Uterus (tissue), 4 donors: Measurements from ENCODE around the gene ATP11A. TPM values are rescaled to one million over a fixed set of nuclear protein-coding genes. Genes with fewer than 3 reads are reported as not detected.

Source experiments
- DNase-seq, 2 donors: peaks; one replicate each; pipeline ENCODE4 v3.0.0-alpha.2; 2019 to 2020
- H3K27ac ChIP-seq, 2 donors: fragments of 200-600 bp; sonication (generic); 1 replicate in 1 of 2; 2 replicates in 1 of 2; pipeline ENCODE4 v1.5.1; 2016 to 2018
- H3K27me3 ChIP-seq, 2 donors: fragments of 200-600 bp; sonication (generic); one replicate each; pipeline ENCODE4 v1.5.1; 2018 to 2019; ENCODE audit warnings: control low read depth in 1 of 2
- H3K36me3 ChIP-seq, 2 donors: fragments of 200-600 bp; sonication (generic); one replicate each; pipeline ENCODE4 v1.5.1; 2019; ENCODE audit warnings: control low read depth in 1 of 2
- H3K4me1 ChIP-seq, 2 donors: fragments of 200-600 bp; sonication (generic); one replicate each; pipeline ENCODE4 v1.5.1; 2018 to 2019; ENCODE audit warnings: control low read depth in 1 of 2
- H3K4me3 ChIP-seq, 2 donors: fragments of 200-600 bp; sonication (generic); 1 replicate in 1 of 2; 2 replicates in 1 of 2; pipeline ENCODE4 v1.5.1; 2018 to 2019; ENCODE audit warnings: mild to moderate bottlenecking in 1 of 2
- H3K9me3 ChIP-seq, 2 donors: fragments of 200-600 bp; sonication (generic); one replicate each; pipeline ENCODE4 v1.5.1; 2019; ENCODE audit warnings: control low read depth in 1 of 2
- CTCF ChIP-seq, 4 experiments: fragments of 200-600 bp in 2 of 4; fragments of 450-650 bp in 2 of 4; sonication (generic) in 2 of 4; IDR thresholded peaks; one replicate each; pipeline ENCODE4 v1.5.1; 2016 to 2019; ENCODE audit warnings: antibody characterized with exemption in 4 of 4, mild to moderate bottlenecking in 2 of 4, moderate library complexity in 1 of 4
- POLR2A ChIP-seq, 2 donors: fragments of 450-650 bp; IDR thresholded peaks; one replicate each; pipeline ENCODE4 v1.6.1; 2016; ENCODE audit warnings: antibody characterized with exemption in 2 of 2, mild to moderate bottlenecking in 1 of 2, moderate library complexity in 1 of 2
- intact Hi-C: fragments of 100-400 bp; cut with DNase I; formaldehyde crosslinking; loops from one replicate; pipeline ENCODE4 v1.15.1; 2023; ENCODE audit warnings: low total_unique reads
- total RNA-seq, 4 donors: library from RNA; depleted of rRNA in 3 of 4; stranded (reverse); fragments of >200 nt in 3 of 4; gene quantifications; one replicate each; pipeline versions ENCODE4 v1.1.0 to v1.2.4, GENCODE V29; 2014 to 2023
- donor health status: DM: yes; HTN: yes; CAD: no.

The ATP11A gene
- total RNA-seq, 4 donors from 2014 or later: 12.8 to 149 (median 22.8) TPM

- H3K36me3 ChIP-seq: no peaks in the 10 kb centered on the region
- TF ChIP-seq CTCF (IDR thresholded peaks at IDR 0.05) (no peak), POLR2A (IDR thresholded peaks at IDR 0.05) (no peak)
- H3K27me3 ChIP-seq: no peaks in the 10 kb centered on the region
- H3K27ac ChIP-seq: peak overlapping the region in 1 of 2 donors; percentile 3
- H3K9me3 ChIP-seq: no peaks in the 10 kb centered on the region
- no peak for DNase-seq
- H3K4me3 ChIP-seq: no peak overlapping the region
- intact Hi-C loops: no loop called here
- H3K4me1 ChIP-seq: peaks cover 0 to 4% of the 10 kb centered on the region in 2 donors
These were observed 43.3 kb downstream of the ATP11A start for GRCh38 chr13:112733112-112733511.

- TF ChIP-seq POLR2A (IDR thresholded peaks at IDR 0.05) (no peak), CTCF (IDR thresholded peaks at IDR 0.05) (no peak)
- no peak for DNase-seq
- no peaks in the 10 kb centered on the region for H3K27me3 ChIP-seq
- no peaks in the 10 kb centered on the region for H3K36me3 ChIP-seq
- no peaks in the 10 kb centered on the region for H3K9me3 ChIP-seq
- H3K4me3 ChIP-seq: no peak overlapping the region
- H3K4me1 ChIP-seq: peaks cover 0 to 4% of the 10 kb centered on the region in 2 donors
- peak overlapping the region in 1 of 2 donors; percentile 3 for H3K27ac ChIP-seq
- intact Hi-C loops: no loop called here
These were observed 44.0 kb downstream of the ATP11A start for GRCh38 chr13:112733661-112734379.

- Histone ChIP-seq H3K4me3 (no peak overlapping the region), H3K27ac (no peak overlapping the region), H3K9me3 (no peaks in the 10 kb centered on the region), H3K27me3 (no peaks in the 10 kb centered on the region), H3K4me1 (peaks cover 0 to 4% of the 10 kb centered on the region in 2 donors), H3K36me3 (no peaks in the 10 kb centered on the region)
- intact Hi-C loops: no loop called here
- DNase-seq: no peak
- no peak for TF ChIP-seq CTCF (IDR thresholded peaks at IDR 0.05)
- no peak for TF ChIP-seq POLR2A (IDR thresholded peaks at IDR 0.05)
These were observed 45.1 kb downstream of the ATP11A start for GRCh38 chr13:112734696-112735547.

GRCh38 chr13:112735791-112736190, 46.0 kb downstream of the ATP11A start:
- no peak for DNase-seq
- H3K4me3 ChIP-seq: no peak overlapping the region
- intact Hi-C loops: no loop called here
- H3K27me3 ChIP-seq: no peaks in the 10 kb centered on the region
- TF ChIP-seq CTCF (IDR thresholded peaks at IDR 0.05) (no peak), POLR2A (IDR thresholded peaks at IDR 0.05) (no peak)
- H3K4me1 ChIP-seq: peaks cover 0 to 4% of the 10 kb centered on the region in 2 donors
- no peaks in the 10 kb centered on the region for H3K9me3 ChIP-seq
- H3K27ac ChIP-seq: no peak overlapping the region
- H3K36me3 ChIP-seq: no peaks in the 10 kb centered on the region

GRCh38 chr13:112737294-112737693, 47.5 kb downstream of the ATP11A start:
- no peak overlapping the region for H3K4me3 ChIP-seq
- no peak for TF ChIP-seq CTCF (IDR thresholded peaks at IDR 0.05)
- no peak for TF ChIP-seq POLR2A (IDR thresholded peaks at IDR 0.05)
- H3K36me3 ChIP-seq: no peaks in the 10 kb centered on the region
- intact Hi-C loops: no loop called here
- DNase-seq: no peak
- H3K9me3 ChIP-seq: no peaks in the 10 kb centered on the region
- no peak overlapping the region for H3K27ac ChIP-seq
- peaks cover 0 to 4% of the 10 kb centered on the region in 2 donors for H3K4me1 ChIP-seq
- no peaks in the 10 kb centered on the region for H3K27me3 ChIP-seq
